Adrenal gland (tissue), 5 donors: ENCODE results near the gene REPS2.

Source experiments
- CTCF ChIP-seq, 6 experiments: fragments of 450-650 bp in 4 of 6; fragments of 200-600 bp in 2 of 6; sonication (generic) in 1 of 6; IDR thresholded peaks; 1 replicate in 5 of 6; 2 replicates in 1 of 6; pipeline versions ENCODE4 v1.5.1 to v1.8.0; 2016 to 2021; ENCODE audit warnings: antibody characterized with exemption in 6 of 6, mild to moderate bottlenecking in 2 of 6, moderate library complexity in 1 of 6
- POLR2A ChIP-seq, 2 donors: fragments of 450-650 bp; IDR thresholded peaks; one replicate each; pipeline ENCODE4 v1.6.1; 2017; ENCODE audit warnings: antibody characterized with exemption in 2 of 2, mild to moderate bottlenecking in 2 of 2, moderate library complexity in 1 of 2
- donor health status: DM: no; HTN: no; CAD: no.

GRCh38 chrX:17104433-17104832 is 158.0 kb downstream of the REPS2 start:
- no peak for TF ChIP-seq CTCF (IDR thresholded peaks at IDR 0.05)
- no peak for TF ChIP-seq POLR2A (IDR thresholded peaks at IDR 0.05)
